ENCODE results near the gene ELK1.

ELK1 gene

DNA sequence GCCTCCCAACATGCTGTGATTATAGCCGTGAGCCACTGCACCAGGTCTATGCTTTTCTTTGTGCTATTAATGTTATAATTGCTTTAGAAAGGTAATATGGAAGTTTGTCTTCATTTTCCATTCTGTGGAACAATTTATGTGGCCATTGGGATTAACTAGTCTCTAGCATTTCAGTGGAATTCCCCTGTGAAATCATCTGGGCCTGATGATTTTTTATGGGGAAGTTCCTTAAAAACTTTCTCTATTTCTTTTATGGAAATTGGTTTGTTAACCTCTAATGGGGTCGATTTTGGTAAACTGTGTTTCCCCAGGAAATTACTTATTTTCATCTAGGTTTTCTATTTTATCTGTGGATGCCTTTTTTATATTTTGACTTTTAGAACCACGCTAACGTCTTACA lies 56.8 kb downstream of the ELK1 start:
- Histone ChIP-seq H3K27ac (ENCODE audit: insufficient read depth, low read depth, low read length, poor library complexity, severe bottlenecking) (no peak overlapping the region), H3K9me3 (ENCODE audit: control insufficient read depth, low read length) (no peaks in the 10 kb centered on the region), H3K27me3 (ENCODE audit: control insufficient read depth, insufficient read depth, low read length, poor library complexity, severe bottlenecking) (no peaks in the 10 kb centered on the region), H3K36me3 (ENCODE audit: control insufficient read depth, insufficient read depth, low read length) (no peaks in the 10 kb centered on the region), H3K4me1 (ENCODE audit: control insufficient read depth, insufficient read depth, low read length) (no peaks in the 10 kb centered on the region), H3K4me3 (ENCODE audit: insufficient read depth, low read depth, low read length) (no peak overlapping the region)
- 100% methylated on average over 2 to 3 of the region's 4 CpGs for WGBS, 2 experiments

DNA sequence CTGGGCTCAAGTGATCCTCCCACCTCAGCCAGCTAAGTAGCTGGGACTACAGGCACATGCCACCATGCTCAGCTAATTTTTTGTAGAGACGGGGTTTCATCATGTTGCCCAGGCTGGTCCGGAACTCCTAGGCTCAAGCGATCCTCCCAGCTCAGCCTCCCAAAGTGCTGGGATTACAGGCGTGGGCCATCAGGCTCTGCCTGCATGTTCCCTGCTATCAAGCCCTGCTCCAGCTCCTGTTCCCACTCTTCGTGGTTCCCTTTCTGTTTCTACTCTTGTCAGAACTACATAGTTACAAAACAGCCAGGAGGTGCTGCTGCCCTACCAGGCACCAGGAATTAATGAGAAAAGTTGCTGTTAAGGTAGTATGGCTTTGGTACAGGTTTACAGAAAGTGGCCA lies 59.4 kb downstream of the ELK1 start:
- Histone ChIP-seq H3K27ac (ENCODE audit: insufficient read depth, low read depth, low read length, poor library complexity, severe bottlenecking) (no peak overlapping the region), H3K27me3 (ENCODE audit: control insufficient read depth, insufficient read depth, low read length, poor library complexity, severe bottlenecking) (no peaks in the 10 kb centered on the region), H3K4me3 (ENCODE audit: insufficient read depth, low read depth, low read length) (no peak overlapping the region), H3K4me1 (ENCODE audit: control insufficient read depth, insufficient read depth, low read length) (no peaks in the 10 kb centered on the region), H3K36me3 (ENCODE audit: control insufficient read depth, insufficient read depth, low read length) (no peaks in the 10 kb centered on the region), H3K9me3 (ENCODE audit: control insufficient read depth, low read length) (no peaks in the 10 kb centered on the region)
- WGBS, 2 experiments, result 88 to 92% methylated on average over 5 of the region's 5 CpGs

DNA sequence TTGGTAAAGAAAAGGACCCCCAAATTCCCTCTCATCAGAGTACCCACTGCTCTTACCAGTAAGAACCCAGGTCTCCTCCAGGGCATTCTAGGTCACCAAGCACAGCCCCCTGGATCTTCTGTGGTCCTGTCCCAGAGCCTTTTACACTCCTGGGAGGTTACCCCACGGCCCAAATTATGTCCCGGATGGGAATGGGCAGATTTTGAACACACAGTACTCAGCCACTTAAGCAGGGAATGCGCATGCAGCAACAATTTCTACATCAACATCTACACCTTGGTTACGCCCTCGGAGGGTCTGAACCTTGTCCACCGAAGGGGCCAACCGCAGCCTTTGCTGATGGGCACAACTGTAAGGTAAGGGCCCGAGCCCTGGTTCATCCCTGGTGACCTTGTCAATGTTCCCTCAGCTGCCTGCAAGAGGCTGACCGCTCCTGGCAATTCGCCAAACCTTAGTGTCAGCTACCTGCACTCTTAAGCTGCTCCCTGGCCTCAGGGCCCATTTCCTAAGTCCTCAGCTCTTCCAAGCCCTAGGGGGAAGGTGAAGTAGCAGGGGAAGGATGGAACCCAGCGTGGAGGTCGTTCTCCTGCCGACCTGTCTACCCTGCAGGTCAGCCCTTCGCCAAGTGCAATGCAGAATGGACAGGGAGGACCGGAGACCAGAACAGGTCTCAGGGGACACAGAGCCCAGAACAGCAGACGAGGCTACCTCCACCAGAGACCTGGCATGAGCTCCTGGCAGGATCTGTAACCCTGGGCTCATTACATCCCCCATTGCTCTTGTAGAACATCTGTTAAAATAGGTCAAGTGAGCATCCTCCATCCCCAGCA lies 62.2 kb downstream of the ELK1 start:
- Histone ChIP-seq H3K4me3 (ENCODE audit: insufficient read depth, low read depth, low read length) (no peak overlapping the region), H3K36me3 (ENCODE audit: control insufficient read depth, insufficient read depth, low read length) (no peaks in the 10 kb centered on the region), H3K4me1 (ENCODE audit: control insufficient read depth, insufficient read depth, low read length) (no peaks in the 10 kb centered on the region), H3K27me3 (ENCODE audit: control insufficient read depth, insufficient read depth, low read length, poor library complexity, severe bottlenecking) (no peaks in the 10 kb centered on the region), H3K27ac (ENCODE audit: insufficient read depth, low read depth, low read length, poor library complexity, severe bottlenecking) (no peak overlapping the region), H3K9me3 (ENCODE audit: control insufficient read depth, low read length) (no peaks in the 10 kb centered on the region)
- 93 to 96% methylated on average over 16 of the region's 16 CpGs for WGBS, 2 experiments

DNA sequence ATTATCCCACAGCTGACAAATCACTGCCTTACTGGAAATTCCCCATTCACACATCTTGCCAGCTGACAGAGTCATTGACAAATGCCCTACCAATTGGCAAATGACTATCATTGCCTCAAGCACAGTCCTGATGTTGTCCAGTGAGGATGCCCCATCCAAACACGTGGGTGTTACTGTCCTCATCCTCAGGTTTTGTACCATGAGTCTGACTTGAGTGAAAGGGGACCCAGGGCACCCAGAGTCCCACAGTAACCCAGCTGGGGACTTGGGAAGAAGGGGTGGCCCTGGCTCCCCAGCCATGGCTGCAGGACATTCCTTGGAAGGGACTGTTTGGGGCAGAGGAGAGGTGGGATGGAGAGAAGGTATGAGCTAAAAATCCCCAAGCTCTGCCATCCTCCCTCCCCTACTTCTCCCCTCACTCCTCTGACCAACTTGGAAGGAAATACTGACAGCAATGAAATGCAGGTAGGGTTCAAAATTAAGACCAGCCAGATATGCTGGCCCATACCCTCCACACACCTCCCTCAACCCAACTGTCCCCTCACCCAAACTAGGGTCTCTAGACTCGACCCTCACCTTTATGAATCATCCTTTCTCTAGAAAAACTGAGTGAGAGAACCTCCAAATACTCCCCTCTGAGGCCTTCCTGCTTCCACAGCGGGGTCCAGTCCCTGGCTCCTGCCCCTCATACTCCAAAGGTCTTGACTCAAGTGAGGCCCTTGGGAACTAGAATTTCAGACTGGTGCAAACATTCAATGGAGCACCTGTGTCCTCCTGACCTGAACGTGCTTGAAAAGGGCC lies 63.1 kb downstream of the ELK1 start:
- 80 to 88% methylated on average over 4 of the region's 4 CpGs for WGBS, 2 experiments
- no peak overlapping the region for H3K27ac ChIP-seq (ENCODE audit: insufficient read depth, low read depth, low read length, poor library complexity, severe bottlenecking)
- H3K4me3 ChIP-seq (ENCODE audit: insufficient read depth, low read depth, low read length), result no peak overlapping the region
- H3K9me3 ChIP-seq (ENCODE audit: control insufficient read depth, low read length), result no peaks in the 10 kb centered on the region
- no peaks in the 10 kb centered on the region for H3K27me3 ChIP-seq (ENCODE audit: control insufficient read depth, insufficient read depth, low read length, poor library complexity, severe bottlenecking)
- no peaks in the 10 kb centered on the region for H3K36me3 ChIP-seq (ENCODE audit: control insufficient read depth, insufficient read depth, low read length)
- H3K4me1 ChIP-seq (ENCODE audit: control insufficient read depth, insufficient read depth, low read length), result peaks cover 4% of the 10 kb centered on the region

DNA sequence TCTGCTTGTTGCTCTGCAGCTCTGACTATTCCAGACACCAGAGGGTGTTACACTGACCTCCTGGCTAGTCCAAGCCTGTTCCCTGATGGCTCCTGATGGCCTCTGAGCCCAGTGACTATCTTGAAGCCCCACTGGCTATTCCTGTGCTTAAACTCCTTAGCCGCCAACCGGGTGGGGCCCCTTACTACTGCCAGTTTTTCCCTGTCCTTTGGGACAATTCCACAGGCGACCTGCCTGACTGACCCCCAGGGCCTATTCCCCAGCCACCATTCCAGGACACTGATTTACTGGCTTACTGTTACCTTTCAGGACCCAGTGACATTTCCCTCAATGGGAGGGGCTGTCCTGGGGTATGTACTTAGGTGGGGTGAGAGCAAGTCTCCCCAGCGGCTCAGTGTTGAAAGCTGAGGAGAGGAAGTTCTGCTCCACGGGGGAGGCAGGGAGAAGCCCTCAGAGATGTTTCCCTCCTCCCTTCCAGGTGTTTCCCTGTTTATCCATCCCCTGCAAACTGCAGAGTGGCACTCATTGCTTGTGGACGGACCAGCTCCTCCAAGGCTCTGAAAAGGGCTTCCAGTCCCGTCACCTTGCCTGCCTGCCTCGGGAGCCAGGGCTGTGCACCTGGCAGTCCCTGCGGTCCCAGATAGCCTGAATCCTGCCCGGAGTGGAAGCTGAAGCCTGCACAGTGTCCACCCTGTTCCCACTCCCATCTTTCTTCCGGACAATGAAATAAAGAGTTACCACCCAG lies 64.1 kb downstream of the ELK1 start:
- 84 to 87% methylated on average over 11 of the region's 11 CpGs for WGBS, 2 experiments
- H3K36me3 ChIP-seq (ENCODE audit: control insufficient read depth, insufficient read depth, low read length), result no peaks in the 10 kb centered on the region
- H3K27ac ChIP-seq (ENCODE audit: insufficient read depth, low read depth, low read length, poor library complexity, severe bottlenecking), result no peak overlapping the region
- H3K4me3 ChIP-seq (ENCODE audit: insufficient read depth, low read depth, low read length), result no peak overlapping the region
- no peaks in the 10 kb centered on the region for H3K27me3 ChIP-seq (ENCODE audit: control insufficient read depth, insufficient read depth, low read length, poor library complexity, severe bottlenecking)
- no peaks in the 10 kb centered on the region for H3K9me3 ChIP-seq (ENCODE audit: control insufficient read depth, low read length)
- H3K4me1 ChIP-seq (ENCODE audit: control insufficient read depth, insufficient read depth, low read length), result peaks cover 4% of the 10 kb centered on the region
